LNCaP clone FGC (cell line): ENCODE measurements around the gene GPR35.

Experiments
- DNase-seq: peaks from one replicate; pipeline ENCODE4 v3.0.0-alpha.2; 2011; ENCODE audit warnings: low read depth
- H3K4me3 ChIP-seq: 2 replicates; pipeline ENCODE4 v1.5.1; 2011; ENCODE audit warnings: mild to moderate bottlenecking, low read depth, low read length, control low read depth
- TF ChIP-seq, protein P1 (sequence below): IDR thresholded peaks from 2 replicates; pipeline ENCODE4 v1.5.1; 2012; ENCODE audit warnings: mild to moderate bottlenecking; ENCODE audit not compliant: control insufficient read depth, insufficient read depth; ENCODE audit errors: extremely low read depth

Gene GPR35

DNA sequence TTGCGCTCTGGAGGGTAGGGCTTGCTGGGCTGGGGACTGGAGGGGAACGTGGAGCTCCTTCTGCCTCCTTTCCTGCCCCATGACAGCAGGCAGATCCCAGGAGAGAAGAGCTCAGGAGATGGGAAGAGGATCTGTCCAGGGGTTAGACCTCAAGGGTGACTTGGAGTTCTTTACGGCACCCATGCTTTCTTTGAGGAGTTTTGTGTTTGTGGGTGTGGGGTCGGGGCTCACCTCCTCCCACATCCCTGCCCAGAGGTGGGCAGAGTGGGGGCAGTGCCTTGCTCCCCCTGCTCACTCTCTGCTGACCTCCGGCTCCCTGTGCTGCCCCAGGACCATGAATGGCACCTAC lies 4.3 kb downstream of the GPR35 start:
- H3K4me3 ChIP-seq = no peak overlapping the region
- TF ChIP-seq, protein P1, sequence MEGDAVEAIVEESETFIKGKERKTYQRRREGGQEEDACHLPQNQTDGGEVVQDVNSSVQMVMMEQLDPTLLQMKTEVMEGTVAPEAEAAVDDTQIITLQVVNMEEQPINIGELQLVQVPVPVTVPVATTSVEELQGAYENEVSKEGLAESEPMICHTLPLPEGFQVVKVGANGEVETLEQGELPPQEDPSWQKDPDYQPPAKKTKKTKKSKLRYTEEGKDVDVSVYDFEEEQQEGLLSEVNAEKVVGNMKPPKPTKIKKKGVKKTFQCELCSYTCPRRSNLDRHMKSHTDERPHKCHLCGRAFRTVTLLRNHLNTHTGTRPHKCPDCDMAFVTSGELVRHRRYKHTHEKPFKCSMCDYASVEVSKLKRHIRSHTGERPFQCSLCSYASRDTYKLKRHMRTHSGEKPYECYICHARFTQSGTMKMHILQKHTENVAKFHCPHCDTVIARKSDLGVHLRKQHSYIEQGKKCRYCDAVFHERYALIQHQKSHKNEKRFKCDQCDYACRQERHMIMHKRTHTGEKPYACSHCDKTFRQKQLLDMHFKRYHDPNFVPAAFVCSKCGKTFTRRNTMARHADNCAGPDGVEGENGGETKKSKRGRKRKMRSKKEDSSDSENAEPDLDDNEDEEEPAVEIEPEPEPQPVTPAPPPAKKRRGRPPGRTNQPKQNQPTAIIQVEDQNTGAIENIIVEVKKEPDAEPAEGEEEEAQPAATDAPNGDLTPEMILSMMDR = no peak
- DNase-seq = no peak

DNA sequence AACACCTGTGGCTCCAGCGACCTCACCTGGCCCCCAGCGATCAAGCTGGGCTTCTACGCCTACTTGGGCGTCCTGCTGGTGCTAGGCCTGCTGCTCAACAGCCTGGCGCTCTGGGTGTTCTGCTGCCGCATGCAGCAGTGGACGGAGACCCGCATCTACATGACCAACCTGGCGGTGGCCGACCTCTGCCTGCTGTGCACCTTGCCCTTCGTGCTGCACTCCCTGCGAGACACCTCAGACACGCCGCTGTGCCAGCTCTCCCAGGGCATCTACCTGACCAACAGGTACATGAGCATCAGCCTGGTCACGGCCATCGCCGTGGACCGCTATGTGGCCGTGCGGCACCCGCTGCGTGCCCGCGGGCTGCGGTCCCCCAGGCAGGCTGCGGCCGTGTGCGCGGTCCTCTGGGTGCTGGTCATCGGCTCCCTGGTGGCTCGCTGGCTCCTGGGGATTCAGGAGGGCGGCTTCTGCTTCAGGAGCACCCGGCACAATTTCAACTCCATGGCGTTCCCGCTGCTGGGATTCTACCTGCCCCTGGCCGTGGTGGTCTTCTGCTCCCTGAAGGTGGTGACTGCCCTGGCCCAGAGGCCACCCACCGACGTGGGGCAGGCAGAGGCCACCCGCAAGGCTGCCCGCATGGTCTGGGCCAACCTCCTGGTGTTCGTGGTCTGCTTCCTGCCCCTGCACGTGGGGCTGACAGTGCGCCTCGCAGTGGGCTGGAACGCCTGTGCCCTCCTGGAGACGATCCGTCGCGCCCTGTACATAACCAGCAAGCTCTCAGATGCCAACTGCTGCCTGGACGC lies 4.9 kb downstream of the GPR35 start:
- TF ChIP-seq, protein P1 = no peak
- H3K4me3 ChIP-seq = no peak overlapping the region
- no peak for DNase-seq

DNA sequence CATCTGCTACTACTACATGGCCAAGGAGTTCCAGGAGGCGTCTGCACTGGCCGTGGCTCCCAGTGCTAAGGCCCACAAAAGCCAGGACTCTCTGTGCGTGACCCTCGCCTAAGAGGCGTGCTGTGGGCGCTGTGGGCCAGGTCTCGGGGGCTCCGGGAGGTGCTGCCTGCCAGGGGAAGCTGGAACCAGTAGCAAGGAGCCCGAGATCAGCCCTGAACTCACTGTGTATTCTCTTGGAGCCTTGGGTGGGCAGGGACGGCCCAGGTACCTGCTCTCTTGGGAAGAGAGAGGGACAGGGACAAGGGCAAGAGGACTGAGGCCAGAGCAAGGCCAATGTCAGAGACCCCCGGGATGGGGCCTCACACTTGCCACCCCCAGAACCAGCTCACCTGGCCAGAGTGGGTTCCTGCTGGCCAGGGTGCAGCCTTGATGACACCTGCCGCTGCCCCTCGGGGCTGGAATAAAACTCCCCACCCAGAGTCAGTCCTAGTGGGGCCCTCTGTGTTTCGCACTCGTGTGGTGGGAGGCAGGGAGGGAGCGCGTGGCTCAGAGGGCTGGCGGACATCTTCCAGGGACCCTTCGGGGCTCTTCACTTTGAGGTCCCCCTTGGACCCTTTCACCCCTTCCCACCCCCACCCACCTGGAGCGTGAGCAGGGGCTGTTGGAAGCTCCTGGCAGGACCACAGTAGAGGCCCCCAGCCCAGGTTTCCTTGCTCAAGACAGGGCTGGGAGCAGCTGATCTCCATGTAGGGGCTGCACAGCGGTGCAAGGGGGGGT lies 5.7 kb downstream of the GPR35 start:
- H3K4me3 ChIP-seq = no peak overlapping the region
- no peak for DNase-seq
- TF ChIP-seq, protein P1 = no peak

DNA sequence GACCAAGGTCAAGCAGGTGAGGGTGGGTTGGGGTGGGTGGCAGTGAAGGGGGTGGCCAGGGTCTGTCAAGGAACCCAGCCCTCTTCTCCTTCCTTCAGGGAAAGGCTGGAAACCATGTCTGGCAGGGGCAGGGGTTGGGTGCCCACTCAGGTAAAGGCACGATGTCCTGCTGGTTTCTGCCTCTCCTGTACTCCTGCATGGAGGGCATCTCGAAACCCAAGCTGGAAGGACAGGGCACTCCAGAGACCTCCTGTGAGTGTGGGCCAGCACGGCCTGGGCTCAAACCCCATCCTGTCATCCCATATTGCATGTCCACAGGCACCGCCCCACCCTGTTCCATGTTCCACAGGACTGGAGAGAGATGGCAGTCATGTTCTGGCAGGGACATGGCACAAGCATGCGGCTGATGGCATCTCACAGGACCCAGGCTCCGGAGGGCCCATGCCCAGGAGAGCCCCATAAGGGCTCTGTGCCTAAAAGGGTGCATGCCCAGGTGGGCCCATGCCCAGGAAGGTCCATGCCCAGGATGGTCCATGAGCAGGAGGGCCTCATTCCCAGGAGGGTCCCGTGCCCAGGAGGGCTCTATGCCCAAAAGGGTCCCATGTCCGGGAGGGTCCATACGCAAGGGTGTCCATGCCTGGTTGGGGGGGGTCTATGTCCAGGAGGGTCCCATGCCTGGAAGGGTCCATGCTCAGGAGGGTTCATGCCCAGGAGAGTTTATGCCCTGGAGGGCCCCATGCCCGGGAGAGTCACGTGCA lies 6.4 kb downstream of the GPR35 start:
- DNase-seq = no peak

DNA sequence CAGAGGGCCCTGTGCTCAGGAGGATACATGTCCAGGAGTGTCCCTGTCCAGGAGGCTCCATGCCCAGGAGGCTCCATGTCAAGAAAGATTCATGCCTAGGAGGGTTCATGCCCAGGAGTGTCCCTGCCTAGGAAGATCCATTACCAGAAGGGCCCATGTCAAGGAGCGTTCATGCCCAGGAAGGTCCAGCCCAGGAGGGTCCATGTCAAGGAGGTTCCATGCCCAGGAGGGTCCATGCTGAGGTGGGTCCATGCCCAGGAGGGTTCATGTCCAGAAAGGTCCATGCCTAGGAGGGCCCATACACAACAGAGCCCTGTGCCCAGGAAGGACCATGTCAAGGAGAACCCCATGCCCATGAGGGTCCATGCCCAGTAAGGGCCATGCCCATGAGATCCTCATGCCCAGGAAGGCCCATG lies 7.0 kb downstream of the GPR35 start:
- TF ChIP-seq, protein P1 = no peak
- no peak for DNase-seq
- H3K4me3 ChIP-seq = no peak overlapping the region

More for the DNA sequence above, 6.4 kb downstream of the GPR35 start:
- no peak overlapping the region for H3K4me3 ChIP-seq
- TF ChIP-seq, protein P1 = no peak

DNA sequence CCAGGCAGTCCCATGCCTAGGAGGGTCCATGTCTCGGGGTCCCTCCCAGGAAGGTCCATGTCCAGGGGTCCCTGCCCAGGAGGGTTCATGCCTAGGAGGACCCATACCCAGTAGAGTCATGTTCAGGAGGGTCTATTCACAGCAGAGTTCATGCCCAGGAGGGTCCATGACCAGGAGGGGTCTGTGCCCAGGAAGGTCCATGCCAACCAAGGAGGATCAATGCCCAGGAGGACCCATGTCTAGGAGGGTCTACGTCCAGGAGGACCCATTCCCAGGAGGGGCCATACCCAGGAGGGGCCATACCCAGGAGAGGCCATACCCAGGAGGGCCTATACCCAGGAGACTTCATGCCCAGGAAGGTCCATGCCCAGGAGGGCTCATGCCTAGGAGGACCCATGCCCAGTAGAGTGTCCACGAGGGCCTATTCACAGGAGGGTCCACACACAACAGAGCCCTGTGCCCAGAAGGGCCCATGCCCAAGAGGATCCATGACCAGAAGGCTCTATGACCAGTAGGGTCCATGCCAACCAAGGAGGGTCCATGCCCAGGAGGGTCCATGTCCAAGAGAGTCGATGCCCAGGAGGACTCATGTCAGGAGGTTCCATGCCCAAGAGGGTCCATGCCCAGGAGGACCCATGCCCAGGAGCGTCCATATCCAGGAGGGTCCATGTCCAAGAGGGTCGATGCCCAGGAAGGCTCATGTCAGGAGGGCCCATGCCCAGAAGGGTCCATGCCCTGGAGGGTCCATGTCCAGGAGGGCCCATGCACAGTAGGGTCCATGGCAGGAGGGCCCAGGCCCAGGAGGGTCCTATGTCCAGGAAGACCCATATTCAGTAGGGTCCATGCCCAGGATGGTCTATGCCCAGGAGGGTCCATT lies 10.1 kb downstream of the GPR35 start:
- DNase-seq = no peak
- no peak overlapping the region for H3K4me3 ChIP-seq
- TF ChIP-seq, protein P1 = no peak
